Peyer's patch (tissue), 4 donors: ENCODE data around the gene MAP1A. TPM values are rescaled to one million over a fixed set of nuclear protein-coding genes. Genes with fewer than 3 reads are reported as not detected.
"Not testable (repeated sequence)": the region's sequence is repeated elsewhere in the genome, so short reads cannot be mapped to it uniquely, and the experiment has no call there.

Source experiments
- DNase-seq, 3 donors: peaks; one replicate each; pipeline ENCODE4 v3.0.0-alpha.2; 2017 to 2019
- H3K27ac ChIP-seq, 4 donors: fragments of 200-600 bp; sonication (generic); one replicate each; pipeline ENCODE4 v1.5.1; 2016 to 2019
- H3K27me3 ChIP-seq, 2 donors: fragments of 200-600 bp; sonication (generic); one replicate each; pipeline ENCODE4 v1.5.1; 2019
- H3K36me3 ChIP-seq, 3 donors: fragments of 200-600 bp; sonication (generic); one replicate each; pipeline ENCODE4 v1.5.1; 2016 to 2019
- H3K4me1 ChIP-seq, 4 donors: fragments of 200-600 bp; sonication (generic); one replicate each; pipeline ENCODE4 v1.5.1; 2016 to 2019
- H3K4me3 ChIP-seq, 4 donors: fragments of 200-600 bp; sonication (generic); 1 replicate in 3 of 4; 2 replicates in 1 of 4; pipeline ENCODE4 v1.5.1; 2016 to 2019; ENCODE audit warnings: mild to moderate bottlenecking in 1 of 4
- H3K9me3 ChIP-seq, 4 donors: fragments of 200-600 bp; sonication (generic); one replicate each; pipeline ENCODE4 v1.5.1; 2016 to 2019; ENCODE audit warnings: mild to moderate bottlenecking in 1 of 4
- CTCF ChIP-seq, 6 experiments: fragments of 450-650 bp in 4 of 6; fragments of 200-600 bp in 2 of 6; sonication (generic) in 1 of 6; IDR thresholded peaks; one replicate each; pipeline ENCODE4 v1.5.1; 2017 to 2019; ENCODE audit warnings: antibody characterized with exemption in 6 of 6, mild to moderate bottlenecking in 3 of 6, moderate library complexity in 1 of 6
- POLR2A ChIP-seq, 2 donors: fragments of 450-650 bp; IDR thresholded peaks; one replicate each; pipeline ENCODE4 v1.5.1; 2017; ENCODE audit warnings: antibody characterized with exemption in 2 of 2, mild to moderate bottlenecking in 2 of 2, moderate library complexity in 2 of 2
- total RNA-seq, 4 donors: library from RNA; depleted of rRNA; stranded (reverse); fragments of >200 nt; gene quantifications; one replicate each; pipeline ENCODE4 v1.1.0, GENCODE V29; 2016

Gene MAP1A
- total RNA-seq, 4 donors from 2014 or later: 1.2 to 14.9 (median 4.4) TPM

GRCh38 chr15:43550527-43551363 is 33.3 kb downstream of the MAP1A start:
- TF ChIP-seq CTCF (IDR thresholded peaks at IDR 0.05) (no peak), POLR2A (IDR thresholded peaks at IDR 0.05) (no peak)
- Histone ChIP-seq H3K4me3 (no peak overlapping the region), H3K27me3 (no peaks in the 10 kb centered on the region), H3K4me1 (no peaks in the 10 kb centered on the region), H3K36me3 (peaks cover 0 to 30% (median 0%) of the 10 kb centered on the region in 3 donors), H3K9me3 (no peaks in the 10 kb centered on the region), H3K27ac (no peak overlapping the region)
- DNase-seq: no peak

- Histone ChIP-seq H3K9me3 (no peaks in the 10 kb centered on the region), H3K27ac (no peak overlapping the region), H3K4me1 (no peaks in the 10 kb centered on the region), H3K36me3 (peaks cover 0 to 44% (median 0%) of the 10 kb centered on the region in 3 donors), H3K27me3 (no peaks in the 10 kb centered on the region), H3K4me3 (no peak overlapping the region)
- DNase-seq: no peak
- TF ChIP-seq CTCF (IDR thresholded peaks at IDR 0.05) (no peak), POLR2A (IDR thresholded peaks at IDR 0.05) (no peak)
These were observed 34.8 kb downstream of the MAP1A start for GRCh38 chr15:43552256-43552655.

GRCh38 chr15:43552986-43553385 is 35.6 kb downstream of the MAP1A start:
- Histone ChIP-seq H3K27ac (no peak overlapping the region), H3K36me3 (peaks cover 0 to 44% (median 0%) of the 10 kb centered on the region in 3 donors), H3K9me3 (no peaks in the 10 kb centered on the region), H3K4me3 (no peak overlapping the region), H3K4me1 (no peaks in the 10 kb centered on the region), H3K27me3 (no peaks in the 10 kb centered on the region)
- no peak for DNase-seq
- no peak for TF ChIP-seq CTCF (IDR thresholded peaks at IDR 0.05)
- no peak for TF ChIP-seq POLR2A (IDR thresholded peaks at IDR 0.05)

- H3K36me3 ChIP-seq, H3K4me3 ChIP-seq: not testable (repeated sequence)
These were observed 45.3 kb downstream of the MAP1A start for GRCh38 chr15:43562753-43563152.

GRCh38 chr15:43563793-43564192 is 46.4 kb downstream of the MAP1A start:
- not testable (repeated sequence) for H3K36me3 ChIP-seq, H3K27ac ChIP-seq, H3K4me1 ChIP-seq, DNase-seq, H3K9me3 ChIP-seq, H3K4me3 ChIP-seq, H3K27me3 ChIP-seq

More at GRCh38 chr15:43562753-43563152, 45.3 kb downstream of the MAP1A start:
- H3K9me3 ChIP-seq, H3K27ac ChIP-seq, H3K27me3 ChIP-seq, H3K4me1 ChIP-seq, DNase-seq: not testable (repeated sequence)

GRCh38 chr15:43566615-43567014 is 49.2 kb downstream of the MAP1A start:
- not testable (repeated sequence) for H3K4me1 ChIP-seq, H3K27ac ChIP-seq, H3K4me3 ChIP-seq, DNase-seq, H3K27me3 ChIP-seq, H3K9me3 ChIP-seq, H3K36me3 ChIP-seq

GRCh38 chr15:43574607-43575006 is 57.2 kb downstream of the MAP1A start:
- H3K27me3 ChIP-seq, H3K4me3 ChIP-seq, DNase-seq, H3K9me3 ChIP-seq, H3K36me3 ChIP-seq, H3K4me1 ChIP-seq, H3K27ac ChIP-seq: not testable (repeated sequence)

Other genes with a start within 250 kb of the MAP1A start
- not detected for gene TGM7, start 215.4 kb upstream of the MAP1A start, total RNA-seq
- 1 to 10 TPM; 2.8 to 5.1 (median 3.6) TPM for gene LCMT2, start 187.0 kb upstream of the MAP1A start, total RNA-seq
- 10 to 100 TPM; 27.5 to 57.8 (median 29.1) TPM for gene ZSCAN29, start 146.6 kb upstream of the MAP1A start, total RNA-seq
- gene TUBGCP4, start 146.5 kb upstream of the MAP1A start, total RNA-seq: 10 to 100 TPM; 16.3 to 30.0 (median 23.4) TPM
- 100 to 1,000 TPM in 1 of 4 donors, 10 to 100 TPM in 2, 1 to 10 TPM in 1; 9.3 to 163 (median 24.6) TPM for gene TP53BP1, start 24.5 kb upstream of the MAP1A start, total RNA-seq
- gene PPIP5K1, start 72.6 kb downstream of the MAP1A start, total RNA-seq: 100 to 1,000 TPM in 3 of 4 donors, 10 to 100 TPM in 1; 84.9 to 380 (median 260) TPM
- gene CKMT1B, start 76.4 kb downstream of the MAP1A start, total RNA-seq: 100 to 1,000 TPM in 3 of 4 donors, 10 to 100 TPM in 1; 74.3 to 134 (median 111) TPM
- gene STRC, start 101.2 kb downstream of the MAP1A start, total RNA-seq: 1 to 10 TPM in 2 of 4 donors, under 1 TPM in 1, not detected in 1; 0.35 to 7.4 (median 4.7) TPM
- 10 to 100 TPM in 3 of 4 donors, 1 to 10 TPM in 1; 9.3 to 28.1 (median 21.0) TPM for gene CATSPER2, start 131.2 kb downstream of the MAP1A start, total RNA-seq
- gene CKMT1A, start 176.3 kb downstream of the MAP1A start, total RNA-seq: 100 to 1,000 TPM in 3 of 4 donors, 10 to 100 TPM in 1; 96.0 to 147 (median 109) TPM
- gene PDIA3, start 228.8 kb downstream of the MAP1A start, total RNA-seq: 100 to 1,000 TPM in 2 of 4 donors, 10 to 100 TPM in 2; 28.9 to 136 (median 106) TPM